Subcutaneous abdominal adipose tissue (tissue), 5 donors: ENCODE measurements around the gene CLIC1.

Experiments
- H3K27ac ChIP-seq: one replicate; pipeline ENCODE4 v1.7.0; 2013; ENCODE audit warnings: low read depth, mild to moderate bottlenecking, inconsistent platforms, low read length, moderate library complexity
- H3K27me3 ChIP-seq, 5 donors: one replicate each; pipeline ENCODE4 v1.7.0; 2013; ENCODE audit warnings: low read length in 5 of 5, inconsistent platforms in 1 of 5; ENCODE audit not compliant: control insufficient read depth in 5 of 5, insufficient read depth in 4 of 5
- H3K36me3 ChIP-seq, 5 donors: one replicate each; pipeline ENCODE4 v1.7.0; 2013; ENCODE audit warnings: low read length in 5 of 5; ENCODE audit not compliant: control insufficient read depth in 5 of 5, insufficient read depth in 5 of 5
- H3K4me1 ChIP-seq, 5 donors: one replicate each; pipeline ENCODE4 v1.7.0; 2013; ENCODE audit warnings: low read length in 5 of 5, mild to moderate bottlenecking in 3 of 5, moderate library complexity in 1 of 5; ENCODE audit not compliant: control insufficient read depth in 5 of 5, insufficient read depth in 5 of 5
- H3K4me3 ChIP-seq, 5 donors: one replicate each; pipeline ENCODE4 v1.7.0; 2013; ENCODE audit warnings: low read length in 5 of 5, low read depth in 1 of 5
- H3K9ac ChIP-seq, 5 donors: one replicate each; pipeline ENCODE4 v1.7.0; 2013; ENCODE audit warnings: low read length in 5 of 5, mild to moderate bottlenecking in 4 of 5, moderate library complexity in 3 of 5
- H3K9me3 ChIP-seq, 5 donors: one replicate each; pipeline ENCODE4 v1.7.0; 2013; ENCODE audit warnings: low read length in 5 of 5; ENCODE audit not compliant: control insufficient read depth in 5 of 5
- donor health status: healthy.
- donor health status: healthy.
- donor health status: healthy.
- donor health status: healthy.
- donor health status: healthy.

The CLIC1 gene

GRCh38 chr6:31778193-31778592, 41.9 kb upstream of the CLIC1 start:
- Histone ChIP-seq H3K27ac (no peak overlapping the region), H3K9me3 (no peaks in the 10 kb centered on the region), H3K27me3 (no peaks in the 10 kb centered on the region), H3K36me3 (peaks cover 0 to 56% (median 53%) of the 10 kb centered on the region in 5 donors), H3K4me3 (no peak overlapping the region), H3K4me1 (peaks cover 0 to 11% (median 8%) of the 10 kb centered on the region in 5 donors), H3K9ac (no peak overlapping the region)

DNA sequence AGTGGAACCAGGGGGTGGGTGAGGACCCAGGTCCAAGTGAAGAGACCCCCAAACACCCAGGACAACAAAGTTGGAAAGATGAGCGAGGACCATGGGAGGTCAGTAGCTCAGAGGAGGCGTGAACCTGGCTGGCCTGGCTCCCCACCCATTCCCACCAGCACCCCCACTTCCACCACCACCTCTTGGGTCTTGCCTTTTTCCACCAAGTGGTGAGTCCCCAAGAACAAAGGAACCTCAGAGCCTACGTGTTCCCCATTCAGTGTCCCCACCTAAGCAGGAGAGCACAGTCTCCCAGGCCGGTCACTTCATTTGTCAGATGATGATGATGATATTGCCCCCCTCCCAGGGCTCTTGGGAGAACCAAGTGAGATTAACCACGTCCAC, 41.3 kb upstream of the CLIC1 start:
- H3K9ac ChIP-seq = peak overlapping the region in 1 of 5 donors; percentile 35

GRCh38 chr6:31776989-31777666, 40.8 kb upstream of the CLIC1 start, which contains the start of gene VWA7:
Gene VWA7 (minus strand): TSS chr6:31777328. CDS start chr6:31776779, 549 bp downstream.
- peaks cover 0 to 14% (median 8%) of the 10 kb centered on the region in 5 donors for H3K4me1 ChIP-seq
- H3K9ac ChIP-seq = peak within 1 kb of the TSS in 1 of 5 donors; percentile 35
- H3K36me3 ChIP-seq = peaks cover 0 to 46% (median 42%) of the 10 kb centered on the region in 5 donors
- no peak within 1 kb of the TSS for H3K27ac ChIP-seq
- peak within 1 kb of the TSS in 1 of 5 donors; percentile 3 for H3K4me3 ChIP-seq
- no peaks in the 10 kb centered on the region for H3K27me3 ChIP-seq
- H3K9me3 ChIP-seq = no peaks in the 10 kb centered on the region

More for the DNA sequence above, 41.3 kb upstream of the CLIC1 start:
- Histone ChIP-seq H3K9me3 (no peaks in the 10 kb centered on the region), H3K36me3 (peaks cover 0 to 51% (median 47%) of the 10 kb centered on the region in 5 donors), H3K27me3 (no peaks in the 10 kb centered on the region), H3K4me3 (no peak overlapping the region), H3K27ac (no peak overlapping the region), H3K4me1 (peaks cover 0 to 14% (median 8%) of the 10 kb centered on the region in 5 donors)

GRCh38 chr6:31776485-31776988, 40.2 kb upstream of the CLIC1 start:
- Histone ChIP-seq H3K9ac (no peak overlapping the region), H3K4me3 (peak overlapping the region in 1 of 5 donors; percentile 3), H3K36me3 (peaks cover 0 to 40% (median 36%) of the 10 kb centered on the region in 5 donors), H3K27me3 (no peaks in the 10 kb centered on the region), H3K4me1 (peaks cover 0 to 14% (median 8%) of the 10 kb centered on the region in 5 donors), H3K9me3 (no peaks in the 10 kb centered on the region), H3K27ac (no peak overlapping the region)

DNA sequence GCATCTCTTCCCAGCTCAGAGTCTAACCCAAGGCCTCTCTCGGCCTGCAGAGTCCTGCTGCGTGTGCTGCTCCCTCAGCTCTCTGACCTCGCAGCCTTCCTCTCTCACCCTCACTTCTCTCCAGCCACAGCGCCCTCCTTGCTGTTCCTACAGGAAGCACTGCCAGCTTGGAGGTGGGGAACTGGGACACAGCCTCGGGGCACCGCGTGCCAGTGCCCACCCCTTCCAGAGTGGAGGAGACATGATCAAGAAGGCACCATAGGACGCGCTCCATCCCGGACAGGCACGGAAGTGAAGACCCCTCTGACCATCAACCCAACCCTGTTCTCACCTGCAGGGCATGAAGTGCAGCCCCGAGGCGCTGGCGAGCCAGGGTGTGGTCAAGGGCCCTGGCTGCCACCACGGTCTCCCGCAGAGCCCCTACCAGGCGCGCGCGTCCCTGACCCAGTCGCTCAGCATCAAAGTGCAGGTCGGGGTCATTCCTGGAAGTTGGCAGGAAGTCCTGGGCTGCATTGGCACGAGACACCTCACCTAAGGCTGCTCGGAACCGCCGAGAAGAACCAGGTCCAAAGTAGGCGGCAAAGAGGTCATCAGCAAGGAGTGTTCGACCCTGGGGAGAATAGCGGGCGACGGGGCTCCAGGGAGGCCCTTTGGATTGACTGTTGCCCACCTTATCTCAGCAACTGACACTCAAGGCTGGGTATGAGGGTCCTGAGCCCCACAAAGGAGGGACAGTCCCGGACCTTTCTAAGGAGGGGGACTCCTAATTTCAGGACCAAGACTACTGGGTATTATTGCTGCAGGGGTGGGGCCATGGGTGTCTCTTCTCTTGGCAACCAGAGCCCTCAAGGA, 39.5 kb upstream of the CLIC1 start:
- H3K27ac ChIP-seq = no peak overlapping the region
- no peak overlapping the region for H3K4me3 ChIP-seq
- no peaks in the 10 kb centered on the region for H3K9me3 ChIP-seq
- no peak overlapping the region for H3K9ac ChIP-seq
- H3K27me3 ChIP-seq = no peaks in the 10 kb centered on the region
- H3K4me1 ChIP-seq = peaks cover 0 to 14% (median 8%) of the 10 kb centered on the region in 5 donors
- peaks cover 0 to 33% (median 29%) of the 10 kb centered on the region in 5 donors for H3K36me3 ChIP-seq

DNA sequence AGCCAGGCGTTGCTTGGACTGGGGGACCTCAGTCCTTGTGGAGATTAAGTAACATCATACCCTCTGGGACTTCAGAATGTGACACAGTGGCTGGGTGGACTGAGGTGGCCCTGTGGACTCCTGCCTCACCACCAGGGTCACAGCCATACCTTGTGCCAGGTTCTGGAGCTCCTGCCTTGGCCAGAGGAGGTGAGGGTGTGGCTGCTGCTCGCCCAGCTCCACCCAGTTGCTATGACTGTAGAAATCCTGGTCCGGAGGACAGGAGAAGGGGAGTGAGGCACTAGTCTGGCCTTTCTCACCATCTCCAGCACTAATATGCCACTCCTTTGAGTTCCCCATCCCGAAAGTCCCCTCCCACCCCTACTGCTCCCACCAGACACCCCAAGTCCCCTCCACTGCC, 38.9 kb upstream of the CLIC1 start:
- H3K9me3 ChIP-seq = no peaks in the 10 kb centered on the region
- H3K4me3 ChIP-seq = no peak overlapping the region
- H3K36me3 ChIP-seq = peaks cover 0 to 27% (median 22%) of the 10 kb centered on the region in 5 donors
- no peaks in the 10 kb centered on the region for H3K27me3 ChIP-seq
- no peak overlapping the region for H3K27ac ChIP-seq
- no peak overlapping the region for H3K9ac ChIP-seq
- H3K4me1 ChIP-seq = peaks cover 0 to 14% (median 8%) of the 10 kb centered on the region in 5 donors

- H3K4me3 ChIP-seq = no peak overlapping the region
- H3K27ac ChIP-seq = no peak overlapping the region
- H3K9ac ChIP-seq = no peak overlapping the region
- H3K27me3 ChIP-seq = no peaks in the 10 kb centered on the region
- H3K36me3 ChIP-seq = no peaks in the 10 kb centered on the region
- H3K9me3 ChIP-seq = no peaks in the 10 kb centered on the region
- peaks cover 0 to 27% (median 10%) of the 10 kb centered on the region in 5 donors for H3K4me1 ChIP-seq
Observed at GRCh38 chr6:31771992-31772358, 35.6 kb upstream of the CLIC1 start.

- H3K9me3 ChIP-seq = no peaks in the 10 kb centered on the region
- no peak overlapping the region for H3K27ac ChIP-seq
- no peak overlapping the region for H3K9ac ChIP-seq
- H3K4me3 ChIP-seq = no peak overlapping the region
- no peaks in the 10 kb centered on the region for H3K36me3 ChIP-seq
- no peaks in the 10 kb centered on the region for H3K27me3 ChIP-seq
- H3K4me1 ChIP-seq = peaks cover 2 to 30% (median 14%) of the 10 kb centered on the region in 5 donors
Observed at GRCh38 chr6:31770860-31771259, 34.5 kb upstream of the CLIC1 start.

GRCh38 chr6:31769684-31770371, 33.5 kb upstream of the CLIC1 start:
- Histone ChIP-seq H3K36me3 (no peaks in the 10 kb centered on the region), H3K27me3 (no peaks in the 10 kb centered on the region), H3K4me1 (peaks cover 2 to 30% (median 15%) of the 10 kb centered on the region in 5 donors), H3K4me3 (no peak overlapping the region), H3K9ac (no peak overlapping the region), H3K27ac (no peak overlapping the region), H3K9me3 (no peaks in the 10 kb centered on the region)
